Endothelial cell of umbilical vein (primary cell): ENCODE data around the gene CDC5L. TPM values are rescaled to one million over a fixed set of nuclear protein-coding genes. Genes with fewer than 3 reads are reported as not detected.
A peak's percentile ranks its signal among the peaks of the same experiment; 100 is the strongest.

Experiments
- BruUV-seq: library from RNA; stranded (reverse); fragments of 400-500 nt; replicated peaks from 2 replicates; lab custom pipeline; 2021; lab: Mats Ljungman, UMichigan
- CTCF ChIA-PET: fragments of 300-600, 350-600 bp; sonication (Branson Sonifier 250); formaldehyde crosslinking; loops from one replicate; lab custom pipeline; 2021; ENCODE audit warnings: antibody characterized with exemption, inconsistent platforms; lab: Charles Lee
- POLR2A ChIA-PET: fragments of 300-600, 350-600 bp; sonication (Branson Sonifier 250); formaldehyde crosslinking; loops from one replicate; lab custom pipeline; 2021; ENCODE audit warnings: antibody characterized with exemption, inconsistent platforms; lab: Charles Lee
- DNase-seq: peaks from one replicate; pipeline ENCODE4 v3.0.0-alpha.2; 2011; ENCODE audit warnings: low read depth, low spot score
- FAIRE-seq: peaks from 2 replicates; lab custom pipeline; 2011; peaks lifted over from hg19 to GRCh38; lab: Jason Lieb, UNC
- H2AFZ ChIP-seq: 2 replicates; pipeline ENCODE4 v1.6.0; 2012; ENCODE audit warnings: low read depth, low read length, control low read depth, inconsistent platforms
- H3K27ac ChIP-seq: 2 replicates; pipeline ENCODE4 v1.5.1; 2011; ENCODE audit warnings: low read depth, mild to moderate bottlenecking, control low read depth, low read length, moderate library complexity; ENCODE audit not compliant: insufficient read depth
- H3K27me3 ChIP-seq, 2 experiments: 2 replicates each; pipeline versions ENCODE4 v1.6.0 to v1.6.1; 2011; ENCODE audit warnings: low read length in 2 of 2, mixed read lengths in 1 of 2; ENCODE audit not compliant: control insufficient read depth in 2 of 2, insufficient read depth in 2 of 2
- H3K36me3 ChIP-seq, 2 experiments: 2 replicates in 1 of 2; 3 replicates in 1 of 2; pipeline ENCODE4 v1.5.1; 2011; ENCODE audit warnings: low read length in 2 of 2, mild to moderate bottlenecking in 1 of 2, moderate library complexity in 1 of 2; ENCODE audit not compliant: control insufficient read depth in 2 of 2, insufficient read depth in 2 of 2; ENCODE audit errors: extremely low read depth in 1 of 2
- H3K4me1 ChIP-seq: 3 replicates; pipeline ENCODE4 v1.5.1; 2011; ENCODE audit warnings: mild to moderate bottlenecking, low read length; ENCODE audit not compliant: control insufficient read depth, insufficient read depth; ENCODE audit errors: extremely low read depth
- H3K4me2 ChIP-seq: 2 replicates; pipeline ENCODE4 v1.6.1; 2011; ENCODE audit warnings: low read length, control low read depth, mixed read lengths; ENCODE audit not compliant: insufficient read depth
- H3K4me3 ChIP-seq, 3 experiments: fragments of 200-600 bp in 1 of 3; sonication (generic), shearing (Covaris generic) in 1 of 3; replicated peaks in 1 of 3; 2 replicates each; pipeline ENCODE4 v1.5.1; 2011 to 2016; ENCODE audit warnings: control low read depth in 3 of 3, low read length in 3 of 3, mild to moderate bottlenecking in 2 of 3, inconsistent platforms in 1 of 3, low read depth in 1 of 3, moderate library complexity in 1 of 3; ENCODE audit not compliant: insufficient read depth in 1 of 3
- H3K79me2 ChIP-seq: 2 replicates; pipeline ENCODE4 v1.6.0; 2012; ENCODE audit warnings: low read length, inconsistent platforms; ENCODE audit not compliant: control insufficient read depth, insufficient read depth
- H3K9ac ChIP-seq: replicated peaks from 2 replicates; pipeline ENCODE3; 2011; ENCODE audit warnings: low read length, control low read depth; ENCODE audit not compliant: insufficient read depth; ENCODE audit errors: extremely low read depth
- H3K9me1 ChIP-seq: replicated peaks from 3 replicates; pipeline ENCODE4 v1.6.0; 2011; ENCODE audit warnings: mild to moderate bottlenecking, low read length; ENCODE audit not compliant: control insufficient read depth, insufficient read depth; ENCODE audit errors: extremely low read depth
- H3K9me3 ChIP-seq: replicated peaks from 2 replicates; pipeline ENCODE4 v1.5.1; 2012; ENCODE audit warnings: low read length, inconsistent platforms; ENCODE audit not compliant: control insufficient read depth, insufficient read depth
- H4K20me1 ChIP-seq: replicated peaks from 2 replicates; pipeline ENCODE3; 2011; ENCODE audit warnings: mild to moderate bottlenecking, low read length; ENCODE audit not compliant: control insufficient read depth, insufficient read depth; ENCODE audit errors: extremely low read depth
- CTCF ChIP-seq, 2 donors: IDR thresholded peaks; 1 replicate in 1 of 2; 2 replicates in 1 of 2; pipeline ENCODE4 v1.5.1; 2011; ENCODE audit warnings: low read length in 2 of 2, mild to moderate bottlenecking in 2 of 2, moderate library complexity in 2 of 2, control low read depth in 1 of 2, inconsistent platforms in 1 of 2, low read depth in 1 of 2; ENCODE audit not compliant: insufficient read depth in 1 of 2; ENCODE audit errors: extremely low read depth in 1 of 2
- EZH2 ChIP-seq: IDR thresholded peaks from 2 replicates; pipeline ENCODE4 v1.6.1; 2012; ENCODE audit warnings: borderline replicate concordance, low read depth, mild to moderate bottlenecking, moderate library complexity, low read length, inconsistent platforms; ENCODE audit not compliant: severe bottlenecking
- FOS ChIP-seq: IDR thresholded peaks from 2 replicates; pipeline ENCODE4 v1.6.1; 2011; ENCODE audit warnings: mild to moderate bottlenecking, low read length, moderate library complexity, borderline replicate concordance; ENCODE audit not compliant: insufficient read depth
- GATA2 ChIP-seq: IDR thresholded peaks from 2 replicates; pipeline ENCODE4 v1.7.0; 2011; ENCODE audit warnings: low read depth, mild to moderate bottlenecking, moderate library complexity, mixed read lengths, low read length; ENCODE audit not compliant: insufficient read length, insufficient read depth
- JUN ChIP-seq: IDR thresholded peaks from 2 replicates; pipeline ENCODE4 v1.6.1; 2011; ENCODE audit warnings: borderline replicate concordance, low read depth; ENCODE audit not compliant: insufficient read length, insufficient read depth
- MAX ChIP-seq: IDR thresholded peaks from 2 replicates; pipeline ENCODE4 v1.6.1; 2011; ENCODE audit not compliant: insufficient read depth, insufficient read length
- MYC ChIP-seq: IDR thresholded peaks from one replicate; pipeline ENCODE4 v1.6.1; 2011; ENCODE audit warnings: mild to moderate bottlenecking, low read depth, low read length
- POLR2A ChIP-seq: IDR thresholded peaks from 2 replicates; pipeline ENCODE4 v1.6.1; 2012; ENCODE audit warnings: low read depth, mild to moderate bottlenecking, control low read depth, low read length
- POLR2AphosphoS5 ChIP-seq: IDR thresholded peaks from 2 replicates; pipeline ENCODE4 v1.6.1; 2012; ENCODE audit warnings: low read depth, mild to moderate bottlenecking, control low read depth, low read length, moderate library complexity; ENCODE audit not compliant: insufficient read depth
- dilution Hi-C: fragments of 300-500 bp; cut with MboI; formaldehyde crosslinking; loops from one replicate; pipeline ENCODE4 v1.15.0; 2019; ENCODE audit warnings: low sequenced_read_pairs; ENCODE audit not compliant: extremely low pct_ligation_motif_present
- intact Hi-C: fragments of 100-400 bp; cut with micrococcal nuclease; formaldehyde crosslinking; loops from one replicate; pipeline ENCODE4 v1.10.0; 2022
- polyA plus RNA-seq, 4 experiments: library from polyadenylated mRNA; depleted of rRNA in 3 of 4; stranded (reverse) in 3 of 4; unstranded in 1 of 4; fragments of >200 nt; gene quantifications; 2 replicates each; pipeline versions ENCODE4 v1.2.1 to v1.2.3, GENCODE V29; 2011 to 2012; ENCODE audit warnings: missing spikeins in 1 of 4
- total RNA-seq: library from RNA; stranded (reverse); gene quantifications from 2 replicates; pipeline ENCODE4 v1.2.3, GENCODE V29; 2021

The CDC5L gene
- total and polyA plus RNA-seq, 2 donors (not counting 3 experiments of a cell fraction or from before 2014, with no cell fraction given) = 6.9 to 24.6 TPM

- no peak for DNase-seq
- no peak for TF ChIP-seq MAX
- intact Hi-C loops = loop anchor here (1.0 to 2.0 kb wide), 2 partner anchors 119 to 122 kb away; partner anchors contain the start of gene NFKBIE
Measured at GRCh38 chr6:44386929-44387345, 569 bp upstream of the CDC5L start.

GRCh38 chr6:44388135-44388487 is 605 bp downstream of the CDC5L start:
- ChIA-PET POLR2A (interaction anchor here (0.7 kb wide), 1 partner anchor 434 kb away, joined by 5 read pairs; no protein-coding TSS in a partner anchor), CTCF (interaction anchor here (0.6 to 1.2 kb wide), 3 partner anchors 18 to 41 kb away, joined by 4 to 5 read pairs (median 4); no protein-coding TSS in a partner anchor)

More at GRCh38 chr6:44386929-44387345, 569 bp upstream of the CDC5L start:
- Histone ChIP-seq H3K36me3 (peaks cover 0 to 2% of the 10 kb centered on the region in 2 experiments), H3K4me3 (peak overlapping the region; percentile 72 to 87 (median 79)), H3K4me2 (peak overlapping the region; percentile 81), H3K4me1 (peaks cover 22% of the 10 kb centered on the region), H3K9me1 (no peaks in the 10 kb centered on the region), H3K9ac (peak overlapping the region; percentile 95), H3K27me3 (peaks cover 0 to 3% of the 10 kb centered on the region in 2 experiments), H3K79me2 (peaks cover 34% of the 10 kb centered on the region), H3K9me3 (no peaks in the 10 kb centered on the region), H2AFZ (peak overlapping the region; percentile 55), H3K27ac (peak overlapping the region; percentile 88), H4K20me1 (no peaks in the 10 kb centered on the region)
- dilution Hi-C loops = no loop called here
- no peak for FAIRE-seq
- ChIA-PET POLR2A (interaction anchor here (0.7 kb wide), 1 partner anchor 16 kb away, joined by 6 read pairs; no protein-coding TSS in a partner anchor), CTCF (interaction anchor here (1.1 to 1.4 kb wide), 4 partner anchors 10 to 119 kb away, joined by 3 to 8 read pairs (median 4); no protein-coding TSS in a partner anchor)
- BruUV-seq = TSS peak; percentile 84

More at GRCh38 chr6:44388135-44388487, 605 bp downstream of the CDC5L start:
- Histone ChIP-seq H3K9me3 (no peaks in the 10 kb centered on the region), H3K27ac (peak overlapping the region; percentile 21), H3K36me3 (peaks cover 2 to 5% of the 10 kb centered on the region in 2 experiments), H3K4me1 (peaks cover 22% of the 10 kb centered on the region), H3K4me2 (peak overlapping the region; percentile 86), H3K79me2 (peaks cover 34% of the 10 kb centered on the region), H3K9me1 (no peaks in the 10 kb centered on the region), H4K20me1 (no peaks in the 10 kb centered on the region), H2AFZ (peak overlapping the region; percentile 36), H3K9ac (peak overlapping the region; percentile 95), H3K4me3 (peak overlapping the region; percentile 62 to 87 (median 79)), H3K27me3 (no peaks in the 10 kb centered on the region)
- peak; percentile 67 for FAIRE-seq
- TF ChIP-seq POLR2A (no peak), EZH2 (no peak), CTCF (IDR thresholded peaks at IDR 0.05; ENCODE audit: extremely low read depth in 1 of 2, insufficient read depth in 1 of 2, low read depth in 1 of 2, low read length in 2 of 2) (no peak), MYC (no peak), JUN (no peak), GATA2 (no peak), FOS (no peak), MAX (no peak), POLR2AphosphoS5 (no peak)
- intact Hi-C loops = no loop called here
- no peak for DNase-seq
- no TSS peak for BruUV-seq
- dilution Hi-C loops = no loop called here
